ENCODE data around the gene NUP214. TPM values are rescaled to one million over a fixed set of nuclear protein-coding genes. Genes with fewer than 3 reads are reported as not detected.
"Not testable (repeated sequence)": the region's sequence is repeated elsewhere in the genome, so short reads cannot be mapped to it uniquely, and the experiment has no call there.

Gene NUP214
- total RNA-seq, 6 experiments from 2014 or later: 34.2 to 43.7 (median 39.3) TPM

- Mint-ChIP-seq H3K4me1 (ENCODE audit: low read depth) (peaks cover 6% of the 10 kb centered on the region; the same call in 1 of the 2 replicates), H3K4me3 (no peak overlapping the region), H3K27ac (no peak overlapping the region), H3K27me3 (ENCODE audit: insufficient read depth) (peaks cover 5% of the 10 kb centered on the region), H3K9me3 (no peaks in the 10 kb centered on the region), H3K36me3 (ENCODE audit: low read depth) (no peaks in the 10 kb centered on the region)
- DNase-seq: no peak
- no peak for TF ChIP-seq CTCF (IDR thresholded peaks at IDR 0.05)
Measured at GRCh38 chr9:131266266-131267229, 141.2 kb downstream of the NUP214 start.

- H3K27ac Mint-ChIP-seq: no peak overlapping the region
- H3K4me3 Mint-ChIP-seq: no peak overlapping the region
- peaks cover 13% of the 10 kb centered on the region for H3K27me3 Mint-ChIP-seq (ENCODE audit: insufficient read depth)
- no peaks in the 10 kb centered on the region for H3K36me3 Mint-ChIP-seq (ENCODE audit: low read depth)
- H3K9me3 Mint-ChIP-seq: no peaks in the 10 kb centered on the region
- no peak for DNase-seq
- no peaks in the 10 kb centered on the region for H3K4me1 Mint-ChIP-seq (ENCODE audit: low read depth)
- no peak for TF ChIP-seq CTCF (IDR thresholded peaks at IDR 0.05)
Measured at GRCh38 chr9:131270171-131271015, 145.0 kb downstream of the NUP214 start.

GRCh38 chr9:131271016-131271273, 145.6 kb downstream of the NUP214 start:
- H3K27me3 Mint-ChIP-seq (ENCODE audit: insufficient read depth): peaks cover 18% of the 10 kb centered on the region
- H3K36me3 Mint-ChIP-seq (ENCODE audit: low read depth); H3K4me1 Mint-ChIP-seq (ENCODE audit: low read depth); DNase-seq; H3K4me3 Mint-ChIP-seq; H3K9me3 Mint-ChIP-seq; H3K27ac Mint-ChIP-seq: not testable (repeated sequence)

- no peak overlapping the region for H3K4me3 Mint-ChIP-seq
- no peaks in the 10 kb centered on the region for H3K4me1 Mint-ChIP-seq (ENCODE audit: low read depth)
- peaks cover 20% of the 10 kb centered on the region for H3K27me3 Mint-ChIP-seq (ENCODE audit: insufficient read depth)
- DNase-seq: no peak
- no peak for TF ChIP-seq CTCF (IDR thresholded peaks at IDR 0.05)
- H3K27ac Mint-ChIP-seq: no peak overlapping the region
- 0 out of 2 replicates have a peak, but pooled peaks cover 4% of the 10 kb centered on the region for H3K36me3 Mint-ChIP-seq (ENCODE audit: low read depth)
- H3K9me3 Mint-ChIP-seq: no peaks in the 10 kb centered on the region
Measured at GRCh38 chr9:131271506-131271931, 146.1 kb downstream of the NUP214 start.

- no peaks in the 10 kb centered on the region for H3K4me1 Mint-ChIP-seq (ENCODE audit: low read depth)
- H3K27me3 Mint-ChIP-seq (ENCODE audit: insufficient read depth): peaks cover 20% of the 10 kb centered on the region
- H3K9me3 Mint-ChIP-seq: no peaks in the 10 kb centered on the region
- H3K27ac Mint-ChIP-seq: no peak overlapping the region
- DNase-seq: no peak
- H3K4me3 Mint-ChIP-seq: no peak overlapping the region
- no peak for TF ChIP-seq CTCF (IDR thresholded peaks at IDR 0.05)
- H3K36me3 Mint-ChIP-seq (ENCODE audit: low read depth): 0 out of 2 replicates have a peak, but pooled peaks cover 4% of the 10 kb centered on the region
Measured at GRCh38 chr9:131272212-131272611, 146.8 kb downstream of the NUP214 start.

Measured in HFFc6 (cell line).